ENCODE measurements around the gene BNC2.

BNC2 gene

GRCh38 chr9:16530669-16531642, 339.5 kb downstream of the BNC2 start:
- DNase-seq: peak; percentile 51

DNA sequence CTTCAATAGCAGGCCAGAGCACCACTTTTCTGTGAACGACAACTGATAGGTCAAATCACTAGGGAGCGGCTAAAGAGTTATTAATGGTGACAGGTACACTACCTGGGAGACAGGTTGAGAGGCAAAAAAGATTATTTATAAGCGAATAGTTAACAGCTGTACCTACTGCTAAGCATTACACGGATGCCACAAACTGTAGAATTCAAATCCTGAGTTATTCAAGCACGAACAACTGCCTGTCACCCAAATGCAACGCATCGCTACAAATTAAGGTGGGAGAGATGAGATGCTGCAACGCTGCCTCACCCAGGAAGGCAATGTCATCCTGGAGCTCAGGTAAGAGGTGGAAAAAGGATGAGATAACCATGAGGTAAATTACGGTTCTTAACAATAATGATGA, 342.9 kb downstream of the BNC2 start:
- DNase-seq: no peak

GRCh38 chr9:16526380-16526779, 344.1 kb downstream of the BNC2 start:
- DNase-seq: peak; percentile 58

GRCh38 chr9:16524823-16525222, 345.6 kb downstream of the BNC2 start:
- no peak for DNase-seq

GRCh38 chr9:16524078-16524477, 346.4 kb downstream of the BNC2 start:
- no peak for DNase-seq

DNA sequence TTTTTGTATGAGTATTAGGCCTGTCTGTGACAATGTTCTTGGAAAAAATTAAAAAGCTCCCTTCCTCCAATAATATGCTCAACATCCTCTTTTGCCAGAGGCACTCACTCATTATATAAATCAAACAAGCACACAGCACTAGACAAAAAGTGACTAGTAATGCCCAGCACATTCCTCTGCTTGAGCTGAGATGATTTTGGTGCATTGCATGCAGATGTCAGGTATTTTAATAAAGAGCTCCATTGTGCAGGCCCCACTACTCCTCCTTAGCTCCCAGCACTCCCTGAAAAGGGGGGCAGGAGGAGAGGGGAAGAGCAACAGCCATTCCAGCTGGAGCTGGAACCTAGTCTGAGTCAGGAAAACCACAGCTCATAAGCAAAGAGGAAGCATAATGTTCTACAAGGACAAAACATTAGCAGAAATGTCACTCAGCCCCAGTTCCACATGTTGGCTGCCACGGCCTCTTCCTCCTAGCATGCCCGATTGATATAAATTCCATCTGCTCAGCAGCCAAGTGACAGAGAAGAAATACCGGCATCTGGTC, 348.5 kb downstream of the BNC2 start:
- DNase-seq: peak; percentile 55

- DNase-seq: no peak
These were observed 351.5 kb downstream of the BNC2 start for GRCh38 chr9:16519001-16519400.

GRCh38 chr9:16516891-16517290, 353.6 kb downstream of the BNC2 start:
- DNase-seq: no peak

- DNase-seq: peak; percentile 10
These were observed 354.6 kb downstream of the BNC2 start for GRCh38 chr9:16515879-16516301.

GRCh38 chr9:16515207-16515606, 355.3 kb downstream of the BNC2 start:
- no peak for DNase-seq

DNA sequence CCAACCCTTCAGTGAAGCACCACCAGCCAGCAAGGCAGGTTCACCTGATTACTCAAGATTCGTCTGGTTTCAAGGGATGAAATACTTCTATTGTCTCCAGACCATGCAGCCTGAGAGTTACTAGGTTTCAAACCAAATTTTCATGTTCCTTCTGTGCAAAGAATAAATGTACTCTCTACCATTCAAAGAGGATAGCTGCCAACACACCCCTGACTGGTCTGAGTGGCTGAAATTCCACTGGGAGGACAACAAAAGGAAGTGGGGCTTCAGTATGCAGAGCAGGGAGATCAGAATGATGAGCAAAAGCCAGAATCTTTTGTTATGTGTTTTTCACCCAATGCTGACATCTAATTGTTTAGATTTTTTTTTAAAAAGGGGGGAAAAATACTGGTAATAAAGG, 356.3 kb downstream of the BNC2 start:
- DNase-seq: no peak

- DNase-seq: no peak
These were observed 358.2 kb downstream of the BNC2 start for GRCh38 chr9:16512281-16512680.

DNA sequence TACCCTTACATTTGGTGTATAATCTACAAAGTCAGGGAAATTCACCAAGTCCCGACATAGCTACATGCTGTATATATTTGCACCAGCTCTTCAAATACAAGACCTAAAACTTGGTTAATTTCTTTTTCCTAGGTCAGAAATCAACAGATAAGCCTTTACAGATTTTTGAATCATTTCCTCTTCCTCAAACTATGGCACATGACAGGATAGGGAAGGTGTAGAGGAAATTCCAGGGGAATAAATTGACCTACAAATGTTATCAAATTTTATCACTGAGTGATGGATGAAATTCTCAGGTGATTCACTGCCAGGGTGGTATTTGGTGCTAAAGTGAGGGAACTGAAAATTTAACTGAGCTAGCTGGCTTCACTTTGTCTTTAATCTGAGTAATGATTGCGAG, 360.0 kb downstream of the BNC2 start:
- no peak for DNase-seq

- DNase-seq: peak; percentile 39
These were observed 360.5 kb downstream of the BNC2 start for GRCh38 chr9:16509997-16510396.

- peak; percentile 40 for DNase-seq
These were observed 365.3 kb downstream of the BNC2 start for GRCh38 chr9:16505199-16505598.

DNA sequence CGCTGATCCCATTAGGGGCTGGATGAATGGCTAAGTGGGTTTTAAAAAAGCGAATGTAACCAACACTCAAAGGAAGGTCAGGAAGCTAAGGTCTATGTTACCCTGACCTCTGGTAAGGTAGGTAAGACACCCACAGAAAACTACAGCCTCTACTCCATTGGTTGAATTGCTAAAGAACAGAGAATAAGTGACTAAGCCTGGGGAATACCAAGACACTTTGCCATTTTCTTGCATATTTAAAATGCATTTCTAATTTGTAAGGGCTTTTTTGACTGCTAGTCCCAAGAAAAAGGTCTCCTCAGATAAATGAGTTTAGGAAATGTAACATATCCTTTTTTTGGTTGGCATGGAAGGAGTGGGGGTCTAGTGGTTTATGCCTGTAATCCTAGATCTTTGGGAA, 368.7 kb downstream of the BNC2 start:
- DNase-seq: peak; percentile 44

GRCh38 chr9:16501141-16501540, 369.3 kb downstream of the BNC2 start:
- DNase-seq: peak; percentile 68

GRCh38 chr9:16500386-16500785, 370.1 kb downstream of the BNC2 start:
- DNase-seq: no peak

- DNase-seq: no peak
These were observed 370.6 kb downstream of the BNC2 start for GRCh38 chr9:16499892-16500291.

DNA sequence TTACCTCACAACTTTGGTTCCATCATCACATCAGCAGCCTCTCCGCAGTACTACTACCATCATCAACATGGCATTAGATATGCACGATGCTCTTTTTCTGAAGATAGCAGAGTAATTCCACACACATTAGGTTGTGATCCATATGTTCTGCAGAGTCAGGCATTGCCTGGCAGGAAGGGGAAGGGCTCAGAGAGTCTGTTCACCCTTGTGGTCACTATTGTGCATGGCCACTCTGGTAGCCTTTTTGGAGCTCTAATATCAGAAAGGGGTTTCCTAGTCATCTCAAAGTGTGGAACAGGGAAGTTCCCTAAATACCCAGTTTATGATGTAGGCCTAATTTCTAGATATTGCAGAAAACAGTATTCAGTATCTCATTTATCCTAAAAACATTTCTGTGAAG, 373.6 kb downstream of the BNC2 start:
- no peak for DNase-seq

DNA sequence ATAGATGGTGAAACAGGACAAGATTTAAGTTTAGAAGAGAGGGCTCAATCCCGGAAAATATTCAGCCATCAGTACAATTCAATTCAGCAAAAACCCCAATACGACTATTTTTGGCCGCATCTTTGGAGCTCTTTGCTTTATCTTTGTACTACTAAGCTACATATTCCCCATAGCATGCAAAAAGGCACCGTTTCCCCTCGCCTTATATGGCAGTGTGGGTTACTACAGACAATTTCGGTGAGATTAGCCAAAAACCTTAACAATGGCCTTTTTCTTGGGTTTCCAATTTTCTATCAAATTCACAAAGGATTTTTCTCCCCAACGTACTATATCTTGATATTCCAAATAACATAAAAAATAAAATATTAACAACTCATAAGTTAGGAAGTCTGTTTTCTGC, 382.6 kb downstream of the BNC2 start:
- DNase-seq: no peak

- DNase-seq: no peak
These were observed 384.7 kb downstream of the BNC2 start for GRCh38 chr9:16485575-16486321.

DNA sequence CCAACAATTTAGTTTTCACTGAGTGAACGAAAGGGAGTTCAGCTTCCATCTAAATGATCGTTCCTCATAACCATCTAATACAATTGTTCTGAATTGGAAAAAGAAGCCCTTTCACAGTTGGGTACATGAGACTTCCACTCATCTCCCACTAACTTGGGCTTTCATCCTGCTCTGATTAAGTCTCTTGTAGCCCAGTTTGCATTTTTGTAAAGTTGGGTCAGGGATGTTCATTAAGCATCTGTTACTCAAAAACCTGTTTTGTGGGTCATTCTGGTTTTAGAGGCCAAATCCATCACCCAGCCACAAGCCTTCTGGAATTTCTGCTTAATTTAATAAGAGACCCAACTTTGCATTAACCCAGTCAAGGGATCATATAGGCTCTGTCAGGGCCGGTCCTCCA, 385.3 kb downstream of the BNC2 start:
- no peak for DNase-seq

GRCh38 chr9:16484744-16485143, 385.7 kb downstream of the BNC2 start:
- DNase-seq: no peak
